Measurements from ENCODE around the gene DOCK6.
A peak's percentile ranks its signal among the peaks of the same experiment; 100 is the strongest.

DOCK6 gene, protein sequence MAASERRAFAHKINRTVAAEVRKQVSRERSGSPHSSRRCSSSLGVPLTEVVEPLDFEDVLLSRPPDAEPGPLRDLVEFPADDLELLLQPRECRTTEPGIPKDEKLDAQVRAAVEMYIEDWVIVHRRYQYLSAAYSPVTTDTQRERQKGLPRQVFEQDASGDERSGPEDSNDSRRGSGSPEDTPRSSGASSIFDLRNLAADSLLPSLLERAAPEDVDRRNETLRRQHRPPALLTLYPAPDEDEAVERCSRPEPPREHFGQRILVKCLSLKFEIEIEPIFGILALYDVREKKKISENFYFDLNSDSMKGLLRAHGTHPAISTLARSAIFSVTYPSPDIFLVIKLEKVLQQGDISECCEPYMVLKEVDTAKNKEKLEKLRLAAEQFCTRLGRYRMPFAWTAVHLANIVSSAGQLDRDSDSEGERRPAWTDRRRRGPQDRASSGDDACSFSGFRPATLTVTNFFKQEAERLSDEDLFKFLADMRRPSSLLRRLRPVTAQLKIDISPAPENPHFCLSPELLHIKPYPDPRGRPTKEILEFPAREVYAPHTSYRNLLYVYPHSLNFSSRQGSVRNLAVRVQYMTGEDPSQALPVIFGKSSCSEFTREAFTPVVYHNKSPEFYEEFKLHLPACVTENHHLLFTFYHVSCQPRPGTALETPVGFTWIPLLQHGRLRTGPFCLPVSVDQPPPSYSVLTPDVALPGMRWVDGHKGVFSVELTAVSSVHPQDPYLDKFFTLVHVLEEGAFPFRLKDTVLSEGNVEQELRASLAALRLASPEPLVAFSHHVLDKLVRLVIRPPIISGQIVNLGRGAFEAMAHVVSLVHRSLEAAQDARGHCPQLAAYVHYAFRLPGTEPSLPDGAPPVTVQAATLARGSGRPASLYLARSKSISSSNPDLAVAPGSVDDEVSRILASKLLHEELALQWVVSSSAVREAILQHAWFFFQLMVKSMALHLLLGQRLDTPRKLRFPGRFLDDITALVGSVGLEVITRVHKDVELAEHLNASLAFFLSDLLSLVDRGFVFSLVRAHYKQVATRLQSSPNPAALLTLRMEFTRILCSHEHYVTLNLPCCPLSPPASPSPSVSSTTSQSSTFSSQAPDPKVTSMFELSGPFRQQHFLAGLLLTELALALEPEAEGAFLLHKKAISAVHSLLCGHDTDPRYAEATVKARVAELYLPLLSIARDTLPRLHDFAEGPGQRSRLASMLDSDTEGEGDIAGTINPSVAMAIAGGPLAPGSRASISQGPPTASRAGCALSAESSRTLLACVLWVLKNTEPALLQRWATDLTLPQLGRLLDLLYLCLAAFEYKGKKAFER (N-terminal part only)

DNA sequence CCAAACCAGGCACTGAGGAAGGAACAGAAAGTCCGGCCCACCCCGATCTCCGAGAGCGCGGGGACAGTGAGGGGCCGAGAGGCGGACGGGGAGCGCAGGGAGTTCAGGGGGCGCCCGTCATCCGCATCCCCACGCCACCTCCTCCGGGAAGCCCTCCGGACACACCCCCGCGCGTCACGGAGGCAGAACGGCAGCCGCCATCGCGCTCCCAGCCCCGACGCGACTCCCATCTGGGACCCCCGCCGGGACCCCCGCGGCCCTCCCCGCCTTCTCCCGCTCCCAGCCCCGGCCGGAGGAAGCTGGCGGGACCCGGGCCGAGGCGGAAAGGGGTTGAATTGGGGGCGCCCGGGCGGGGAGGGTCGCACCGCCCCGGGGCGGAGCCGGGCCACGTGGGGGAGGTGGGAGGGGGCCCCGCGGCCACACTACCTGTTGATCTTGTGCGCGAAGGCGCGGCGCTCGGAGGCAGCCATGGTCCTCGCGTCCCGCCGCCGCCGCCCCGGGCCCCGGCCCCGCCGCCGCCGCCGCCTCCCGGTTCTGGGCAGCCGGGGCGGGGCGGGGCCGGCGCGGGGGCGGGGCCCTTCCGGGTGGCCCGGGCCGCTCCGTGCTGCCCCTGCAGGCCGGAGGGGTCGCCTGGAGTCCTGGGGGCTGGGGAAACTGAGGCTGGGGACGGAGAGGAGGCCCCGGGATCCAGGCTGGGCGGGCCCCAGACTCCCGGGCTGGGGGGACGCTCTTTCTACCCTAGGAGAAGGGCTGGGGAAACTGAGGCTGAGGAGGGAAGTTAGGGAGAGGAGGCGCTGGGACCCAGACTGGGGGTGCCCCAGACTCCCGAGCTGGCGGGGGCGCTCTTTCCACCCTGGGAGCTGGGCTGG lies at the start of gene DOCK6:
TSS of gene DOCK6 (minus strand) at position 554 of the 869 bp plus-strand sequence. CDS start at position 470, 84 bp downstream.
- H3K36me3 ChIP-seq (ENCODE audit: control insufficient read depth in 2 of 2, insufficient read depth in 2 of 2, low read length in 2 of 2), result no peaks in the 10 kb centered on the region
- peak within 1 kb of the TSS; percentile 67 to 76 for H3K4me3 ChIP-seq (ENCODE audit: low read length in 2 of 2)
- H3K27ac ChIP-seq (ENCODE audit: low read depth in 2 of 2, low read length in 2 of 2), result peak within 1 kb of the TSS; percentile 65 to 80
- H3K9me3 ChIP-seq (ENCODE audit: control insufficient read depth in 2 of 2, low read length in 2 of 2), result no peaks in the 10 kb centered on the region
- peaks cover 28 to 35% of the 10 kb centered on the region in 2 donors for H3K4me1 ChIP-seq (ENCODE audit: control insufficient read depth in 2 of 2, insufficient read depth in 2 of 2, low read length in 2 of 2)
- H3K9ac ChIP-seq (ENCODE audit: low read depth in 1 of 2, low read length in 2 of 2), result peak within 1 kb of the TSS; percentile 74 to 90
- H3K27me3 ChIP-seq (ENCODE audit: control insufficient read depth in 2 of 2, insufficient read depth in 2 of 2, low read length in 2 of 2), result no peaks in the 10 kb centered on the region

DNA sequence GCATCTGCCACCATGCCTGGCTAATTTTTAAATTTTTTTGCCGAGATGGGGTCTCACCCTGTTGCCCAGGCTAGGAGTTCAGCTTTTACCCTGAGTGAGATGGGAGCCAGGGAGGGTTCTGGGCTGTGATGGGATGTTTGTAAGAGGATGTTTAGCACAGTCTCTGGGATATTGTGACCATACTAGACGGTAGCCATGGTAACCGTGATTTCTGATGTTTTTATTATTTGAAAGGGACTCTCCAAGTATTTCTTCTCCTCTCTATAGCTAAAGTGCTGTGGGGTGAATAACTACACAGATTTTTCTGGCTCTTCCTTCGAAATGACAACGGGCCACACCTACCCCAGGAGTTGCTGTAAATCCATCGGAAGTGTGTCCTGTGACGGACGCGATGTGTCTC lies 44.0 kb upstream of the DOCK6 start:
- Histone ChIP-seq H3K9me3 (ENCODE audit: control insufficient read depth in 2 of 2, low read length in 2 of 2) (no peaks in the 10 kb centered on the region), H3K36me3 (ENCODE audit: control insufficient read depth in 2 of 2, insufficient read depth in 2 of 2, low read length in 2 of 2) (no peaks in the 10 kb centered on the region), H3K27ac (ENCODE audit: low read depth in 2 of 2, low read length in 2 of 2) (no peak overlapping the region), H3K27me3 (ENCODE audit: control insufficient read depth in 2 of 2, insufficient read depth in 2 of 2, low read length in 2 of 2) (peaks cover 0 to 2% of the 10 kb centered on the region in 2 donors), H3K4me3 (ENCODE audit: low read length in 2 of 2) (no peak overlapping the region), H3K4me1 (ENCODE audit: control insufficient read depth in 2 of 2, insufficient read depth in 2 of 2, low read length in 2 of 2) (no peaks in the 10 kb centered on the region), H3K9ac (ENCODE audit: low read depth in 1 of 2, low read length in 2 of 2) (no peak overlapping the region)

DNA sequence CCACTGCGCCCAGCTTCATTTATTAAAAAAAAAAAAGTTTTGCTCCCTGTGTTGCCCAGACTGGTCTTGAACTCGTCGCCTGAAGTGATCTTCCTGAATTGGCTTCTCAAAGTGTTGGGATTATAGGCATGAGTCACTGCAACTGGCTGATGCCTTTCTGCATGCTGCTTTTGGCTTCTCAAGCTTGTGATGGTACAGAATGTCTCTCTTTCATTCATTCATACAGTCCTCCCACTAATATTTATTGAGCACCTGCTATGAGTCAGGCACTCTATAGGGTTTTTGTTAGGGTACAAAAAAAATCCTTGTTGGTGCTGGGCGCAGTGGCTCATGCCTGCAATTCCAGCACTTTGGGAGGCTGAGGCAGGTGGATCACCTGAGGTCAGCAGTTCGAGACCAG lies 42.6 kb upstream of the DOCK6 start:
- H3K4me1 ChIP-seq (ENCODE audit: control insufficient read depth in 2 of 2, insufficient read depth in 2 of 2, low read length in 2 of 2), result no peaks in the 10 kb centered on the region
- H3K27ac ChIP-seq (ENCODE audit: low read depth in 2 of 2, low read length in 2 of 2), result no peak overlapping the region
- H3K36me3 ChIP-seq (ENCODE audit: control insufficient read depth in 2 of 2, insufficient read depth in 2 of 2, low read length in 2 of 2), result no peaks in the 10 kb centered on the region
- no peak overlapping the region for H3K9ac ChIP-seq (ENCODE audit: low read depth in 1 of 2, low read length in 2 of 2)
- H3K27me3 ChIP-seq (ENCODE audit: control insufficient read depth in 2 of 2, insufficient read depth in 2 of 2, low read length in 2 of 2), result peaks cover 0 to 2% of the 10 kb centered on the region in 2 donors
- no peaks in the 10 kb centered on the region for H3K9me3 ChIP-seq (ENCODE audit: control insufficient read depth in 2 of 2, low read length in 2 of 2)
- H3K4me3 ChIP-seq (ENCODE audit: low read length in 2 of 2), result no peak overlapping the region

DNA sequence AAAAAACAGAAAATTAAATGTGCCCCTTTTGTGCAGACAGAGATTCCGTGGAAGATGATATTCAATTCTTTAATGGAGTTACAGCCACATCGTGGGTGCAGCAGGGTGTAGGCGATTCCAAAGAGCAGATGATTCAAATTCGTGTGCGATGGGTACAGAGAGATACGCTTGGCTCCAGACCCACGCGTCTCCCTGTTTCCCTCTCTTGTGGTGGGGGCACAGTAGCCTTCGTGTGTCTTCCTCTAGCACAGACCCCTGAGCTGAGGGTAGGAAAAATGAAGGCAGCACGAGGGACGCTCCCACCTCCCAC lies 38.4 kb upstream of the DOCK6 start:
- Histone ChIP-seq H3K4me1 (ENCODE audit: control insufficient read depth in 2 of 2, insufficient read depth in 2 of 2, low read length in 2 of 2) (peaks cover 0 to 3% of the 10 kb centered on the region in 2 donors), H3K9ac (ENCODE audit: low read depth in 1 of 2, low read length in 2 of 2) (no peak overlapping the region), H3K9me3 (ENCODE audit: control insufficient read depth in 2 of 2, low read length in 2 of 2) (no peaks in the 10 kb centered on the region), H3K27ac (ENCODE audit: low read depth in 2 of 2, low read length in 2 of 2) (no peak overlapping the region), H3K4me3 (ENCODE audit: low read length in 2 of 2) (no peak overlapping the region), H3K27me3 (ENCODE audit: control insufficient read depth in 2 of 2, insufficient read depth in 2 of 2, low read length in 2 of 2) (peaks cover 0 to 2% of the 10 kb centered on the region in 2 donors), H3K36me3 (ENCODE audit: control insufficient read depth in 2 of 2, insufficient read depth in 2 of 2, low read length in 2 of 2) (no peaks in the 10 kb centered on the region)

DNA sequence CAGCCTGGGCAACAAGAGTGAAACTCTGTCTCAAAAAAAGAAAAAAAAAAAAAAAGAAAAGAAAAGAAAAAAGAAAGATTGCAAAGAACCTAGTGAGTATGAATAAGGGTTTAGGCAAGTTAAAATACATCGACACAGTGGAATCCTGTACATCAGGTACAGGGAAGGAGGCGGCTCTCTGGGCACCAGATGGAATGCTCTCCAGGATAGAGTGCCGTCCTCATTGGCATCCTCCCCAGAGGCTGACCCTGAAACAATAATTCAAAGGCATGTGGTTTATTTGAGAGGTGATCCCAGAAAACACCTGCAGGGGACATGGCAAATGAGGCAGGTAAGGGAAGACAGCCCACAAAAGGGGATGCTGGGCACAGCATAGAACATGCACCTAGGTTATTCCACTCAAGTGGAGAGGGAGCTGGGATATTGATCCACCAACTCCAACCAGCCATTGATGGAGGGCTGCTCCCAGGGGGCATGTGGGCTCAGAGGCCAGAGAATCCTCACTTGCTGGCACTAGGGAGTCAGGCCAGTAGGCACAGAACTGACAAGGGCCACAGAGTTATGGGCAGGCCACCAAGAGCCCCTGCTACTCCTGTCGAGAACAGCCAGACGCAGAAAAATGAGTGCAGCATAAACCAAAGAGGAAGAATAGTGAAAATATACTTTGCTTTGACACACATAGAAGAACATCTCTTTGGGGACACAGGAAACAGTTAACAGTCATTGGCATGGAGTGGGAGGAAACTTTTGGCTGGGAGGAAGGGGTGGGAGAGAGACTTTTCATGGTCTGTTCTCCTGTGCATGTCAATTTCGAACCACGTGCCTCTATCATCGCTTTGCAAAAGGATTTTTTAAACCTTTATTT lies 37.9 kb upstream of the DOCK6 start:
- H3K9me3 ChIP-seq (ENCODE audit: control insufficient read depth in 2 of 2, low read length in 2 of 2), result no peaks in the 10 kb centered on the region
- H3K27me3 ChIP-seq (ENCODE audit: control insufficient read depth in 2 of 2, insufficient read depth in 2 of 2, low read length in 2 of 2), result peaks cover 0 to 2% of the 10 kb centered on the region in 2 donors
- H3K9ac ChIP-seq (ENCODE audit: low read depth in 1 of 2, low read length in 2 of 2), result no peak overlapping the region
- H3K27ac ChIP-seq (ENCODE audit: low read depth in 2 of 2, low read length in 2 of 2), result no peak overlapping the region
- H3K36me3 ChIP-seq (ENCODE audit: control insufficient read depth in 2 of 2, insufficient read depth in 2 of 2, low read length in 2 of 2), result no peaks in the 10 kb centered on the region
- H3K4me3 ChIP-seq (ENCODE audit: low read length in 2 of 2), result no peak overlapping the region
- H3K4me1 ChIP-seq (ENCODE audit: control insufficient read depth in 2 of 2, insufficient read depth in 2 of 2, low read length in 2 of 2), result peaks cover 0 to 8% of the 10 kb centered on the region in 2 donors

DNA sequence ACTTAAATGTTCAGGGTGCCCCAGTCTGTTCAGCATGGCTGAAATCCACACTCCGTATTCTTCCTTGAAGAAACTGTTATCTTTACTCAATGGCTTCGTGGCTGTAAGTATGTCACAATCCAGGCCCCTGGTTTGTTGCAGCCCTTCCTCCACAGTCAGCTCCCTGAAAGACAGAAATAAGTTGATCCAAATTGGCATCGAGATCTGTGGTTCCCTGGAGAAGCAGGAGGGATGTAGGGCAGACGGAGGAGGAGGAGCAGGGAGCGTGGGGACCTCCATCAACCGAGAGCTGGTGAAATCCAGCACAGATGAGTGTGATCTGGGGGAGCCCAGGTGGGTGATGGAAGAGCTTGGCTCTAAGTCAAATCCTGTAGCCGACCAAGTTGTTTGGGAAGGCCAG lies 33.9 kb upstream of the DOCK6 start:
- Histone ChIP-seq H3K9me3 (ENCODE audit: control insufficient read depth in 2 of 2, low read length in 2 of 2) (no peaks in the 10 kb centered on the region), H3K27me3 (ENCODE audit: control insufficient read depth in 2 of 2, insufficient read depth in 2 of 2, low read length in 2 of 2) (no peaks in the 10 kb centered on the region), H3K4me1 (ENCODE audit: control insufficient read depth in 2 of 2, insufficient read depth in 2 of 2, low read length in 2 of 2) (peaks cover 7 to 14% of the 10 kb centered on the region in 2 donors), H3K36me3 (ENCODE audit: control insufficient read depth in 2 of 2, insufficient read depth in 2 of 2, low read length in 2 of 2) (no peaks in the 10 kb centered on the region), H3K9ac (ENCODE audit: low read depth in 1 of 2, low read length in 2 of 2) (no peak overlapping the region), H3K4me3 (ENCODE audit: low read length in 2 of 2) (no peak overlapping the region), H3K27ac (ENCODE audit: low read depth in 2 of 2, low read length in 2 of 2) (no peak overlapping the region)

DNA sequence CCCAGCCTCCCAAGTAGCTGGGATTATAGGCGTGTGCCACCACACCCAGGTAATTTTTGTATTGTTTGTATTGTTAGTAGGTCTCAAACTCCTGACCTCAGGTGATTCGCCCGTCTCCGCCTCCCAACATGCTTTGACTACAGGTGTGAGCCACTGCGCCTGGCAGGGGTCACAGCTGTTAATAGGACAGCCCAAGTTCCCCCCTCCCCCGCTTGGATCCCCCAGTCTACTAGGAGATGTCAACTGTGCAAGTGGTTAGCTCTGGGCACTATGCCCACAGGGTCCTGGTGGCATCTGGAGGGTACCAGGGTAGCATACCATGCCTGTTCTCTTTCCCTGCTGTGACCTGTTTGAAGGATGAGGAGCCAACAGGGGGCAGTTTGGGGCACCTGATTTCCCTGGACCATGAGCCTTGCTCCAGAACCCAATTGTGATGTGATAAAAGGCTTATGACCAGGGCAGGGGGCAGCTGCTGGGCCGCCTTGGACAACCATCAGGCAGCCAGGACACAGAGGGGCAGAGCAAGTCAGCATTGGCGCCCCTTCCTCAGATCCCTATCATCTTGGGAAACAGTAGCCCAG lies 33.4 kb upstream of the DOCK6 start, which contains the start of gene TSPAN16:
TSS of gene TSPAN16 (plus strand) at position 496 of the 581 bp plus-strand sequence. CDS start 138 bp downstream, outside the sequence.
- Histone ChIP-seq H3K27ac (ENCODE audit: low read depth in 2 of 2, low read length in 2 of 2) (no peak within 1 kb of the TSS), H3K27me3 (ENCODE audit: control insufficient read depth in 2 of 2, insufficient read depth in 2 of 2, low read length in 2 of 2) (no peaks in the 10 kb centered on the region), H3K9ac (ENCODE audit: low read depth in 1 of 2, low read length in 2 of 2) (no peak within 1 kb of the TSS), H3K9me3 (ENCODE audit: control insufficient read depth in 2 of 2, low read length in 2 of 2) (no peaks in the 10 kb centered on the region), H3K4me3 (ENCODE audit: low read length in 2 of 2) (no peak within 1 kb of the TSS), H3K4me1 (ENCODE audit: control insufficient read depth in 2 of 2, insufficient read depth in 2 of 2, low read length in 2 of 2) (peaks cover 7 to 14% of the 10 kb centered on the region in 2 donors), H3K36me3 (ENCODE audit: control insufficient read depth in 2 of 2, insufficient read depth in 2 of 2, low read length in 2 of 2) (no peaks in the 10 kb centered on the region)

DNA sequence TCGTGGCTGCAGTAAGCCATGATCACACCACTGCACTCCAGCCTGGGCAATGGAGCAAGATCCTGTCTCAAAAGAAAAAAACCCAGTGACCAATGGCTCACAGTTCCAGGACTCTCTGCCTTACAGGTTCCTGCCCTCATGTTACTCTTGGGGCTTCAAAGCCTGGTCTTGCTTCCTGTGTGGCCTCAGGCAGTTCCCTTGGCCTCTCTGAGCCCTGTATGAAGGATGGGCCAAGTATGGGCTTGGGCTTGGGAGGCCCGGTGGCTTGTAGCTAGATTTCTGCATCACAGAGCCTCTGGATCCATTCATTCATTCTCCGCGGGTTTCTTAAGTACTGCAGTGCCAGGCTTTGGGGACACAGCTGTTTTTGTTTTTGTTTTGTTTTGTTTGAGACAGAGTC lies 32.9 kb upstream of the DOCK6 start:
- Histone ChIP-seq H3K27ac (ENCODE audit: low read depth in 2 of 2, low read length in 2 of 2) (no peak overlapping the region), H3K4me1 (ENCODE audit: control insufficient read depth in 2 of 2, insufficient read depth in 2 of 2, low read length in 2 of 2) (peaks cover 7 to 14% of the 10 kb centered on the region in 2 donors), H3K4me3 (ENCODE audit: low read length in 2 of 2) (no peak overlapping the region), H3K36me3 (ENCODE audit: control insufficient read depth in 2 of 2, insufficient read depth in 2 of 2, low read length in 2 of 2) (no peaks in the 10 kb centered on the region), H3K27me3 (ENCODE audit: control insufficient read depth in 2 of 2, insufficient read depth in 2 of 2, low read length in 2 of 2) (no peaks in the 10 kb centered on the region), H3K9ac (ENCODE audit: low read depth in 1 of 2, low read length in 2 of 2) (no peak overlapping the region), H3K9me3 (ENCODE audit: control insufficient read depth in 2 of 2, low read length in 2 of 2) (no peaks in the 10 kb centered on the region)
